Mucosa of rectum (tissue), 2 donors: ENCODE data around the gene UTP4.
A peak's percentile ranks its signal among the peaks of the same experiment; 100 is the strongest.

Experiments used
- H3K27ac ChIP-seq, 2 donors: one replicate each; pipeline ENCODE4 v1.7.0; 2013; ENCODE audit warnings: inconsistent platforms in 2 of 2, low read depth in 2 of 2, low read length in 2 of 2
- H3K27me3 ChIP-seq, 2 donors: one replicate each; pipeline ENCODE4 v1.7.0; 2013; ENCODE audit warnings: low read length in 2 of 2; ENCODE audit not compliant: control insufficient read depth in 2 of 2, insufficient read depth in 2 of 2
- H3K36me3 ChIP-seq, 2 donors: one replicate each; pipeline ENCODE4 v1.7.0; 2013; ENCODE audit warnings: low read length in 2 of 2; ENCODE audit not compliant: control insufficient read depth in 2 of 2, insufficient read depth in 2 of 2
- H3K4me1 ChIP-seq, 2 donors: one replicate each; pipeline ENCODE4 v1.7.0; 2013; ENCODE audit warnings: low read length in 2 of 2, mild to moderate bottlenecking in 1 of 2; ENCODE audit not compliant: control insufficient read depth in 2 of 2, insufficient read depth in 2 of 2
- H3K4me3 ChIP-seq, 2 donors: one replicate each; pipeline ENCODE4 v1.7.0; 2013; ENCODE audit warnings: low read length in 2 of 2
- H3K9ac ChIP-seq, 2 donors: one replicate each; pipeline ENCODE4 v1.7.0; 2013; ENCODE audit warnings: low read length in 2 of 2, low read depth in 1 of 2, mild to moderate bottlenecking in 1 of 2
- H3K9me3 ChIP-seq, 2 donors: one replicate each; pipeline ENCODE4 v1.7.0; 2013; ENCODE audit warnings: low read length in 2 of 2; ENCODE audit not compliant: control insufficient read depth in 2 of 2
- donor health status: healthy.
- donor health status: Normal muscosa, but diverticular disease.

The UTP4 gene

GRCh38 chr16:69169607-69170352 is 37.3 kb downstream of the UTP4 start:
- peaks cover 4 to 11% of the 10 kb centered on the region in 2 donors for H3K4me1 ChIP-seq
- H3K4me3 ChIP-seq, result no peak overlapping the region
- no peaks in the 10 kb centered on the region for H3K9me3 ChIP-seq
- no peaks in the 10 kb centered on the region for H3K27me3 ChIP-seq
- H3K36me3 ChIP-seq, result peaks cover 20 to 23% of the 10 kb centered on the region in 2 donors
- no peak overlapping the region for H3K9ac ChIP-seq
- no peak overlapping the region for H3K27ac ChIP-seq

- Histone ChIP-seq H3K9ac (no peak overlapping the region), H3K36me3 (peaks cover 9 to 16% of the 10 kb centered on the region in 2 donors), H3K9me3 (no peaks in the 10 kb centered on the region), H3K27me3 (no peaks in the 10 kb centered on the region), H3K4me3 (no peak overlapping the region), H3K27ac (peak overlapping the region; percentile 51 to 63), H3K4me1 (peaks cover 4 to 11% of the 10 kb centered on the region in 2 donors)
Measured at GRCh38 chr16:69171325-69172084, 39.1 kb downstream of the UTP4 start.

- Histone ChIP-seq H3K9ac (no peak overlapping the region), H3K4me1 (peaks cover 9 to 19% of the 10 kb centered on the region in 2 donors), H3K9me3 (no peaks in the 10 kb centered on the region), H3K4me3 (no peak overlapping the region), H3K27me3 (no peaks in the 10 kb centered on the region), H3K27ac (peak overlapping the region; percentile 21 to 52), H3K36me3 (no peaks in the 10 kb centered on the region)
Measured at GRCh38 chr16:69176033-69176800, 43.8 kb downstream of the UTP4 start.

GRCh38 chr16:69179328-69180010 is 47.0 kb downstream of the UTP4 start:
- Histone ChIP-seq H3K4me3 (no peak overlapping the region), H3K4me1 (peaks cover 14 to 17% of the 10 kb centered on the region in 2 donors), H3K27ac (peak overlapping the region; percentile 36 to 74), H3K9me3 (no peaks in the 10 kb centered on the region), H3K9ac (no peak overlapping the region), H3K36me3 (no peaks in the 10 kb centered on the region), H3K27me3 (no peaks in the 10 kb centered on the region)

- peak overlapping the region; percentile 36 to 74 for H3K27ac ChIP-seq
- H3K36me3 ChIP-seq, result no peaks in the 10 kb centered on the region
- H3K27me3 ChIP-seq, result no peaks in the 10 kb centered on the region
- H3K9me3 ChIP-seq, result no peaks in the 10 kb centered on the region
- H3K4me1 ChIP-seq, result peaks cover 14 to 15% of the 10 kb centered on the region in 2 donors
- no peak overlapping the region for H3K9ac ChIP-seq
- no peak overlapping the region for H3K4me3 ChIP-seq
Measured at GRCh38 chr16:69180011-69180338, 47.5 kb downstream of the UTP4 start.

- Histone ChIP-seq H3K4me1 (peaks cover 18 to 23% of the 10 kb centered on the region in 2 donors), H3K9ac (no peak overlapping the region), H3K9me3 (no peaks in the 10 kb centered on the region), H3K27ac (no peak overlapping the region), H3K27me3 (no peaks in the 10 kb centered on the region), H3K36me3 (no peaks in the 10 kb centered on the region), H3K4me3 (no peak overlapping the region)
Measured at GRCh38 chr16:69182730-69183416, 50.4 kb downstream of the UTP4 start.

GRCh38 chr16:69186642-69187445 is 54.4 kb downstream of the UTP4 start, which contains the start of gene SNTB2:
TSS of gene SNTB2 (plus strand) at chr16:69187164. CDS start at chr16:69187167, 3 bp downstream.
- Histone ChIP-seq H3K27ac (peak within 1 kb of the TSS; percentile 92 to 94), H3K9me3 (no peaks in the 10 kb centered on the region), H3K9ac (peak within 1 kb of the TSS; percentile 83 to 84), H3K4me1 (peaks cover 15 to 24% of the 10 kb centered on the region in 2 donors), H3K27me3 (no peaks in the 10 kb centered on the region), H3K4me3 (peak within 1 kb of the TSS; percentile 68 to 86), H3K36me3 (no peaks in the 10 kb centered on the region)

GRCh38 chr16:69187446-69188235 is 55.2 kb downstream of the UTP4 start:
- H3K9me3 ChIP-seq, result no peaks in the 10 kb centered on the region
- peaks cover 15 to 23% of the 10 kb centered on the region in 2 donors for H3K4me1 ChIP-seq
- H3K27ac ChIP-seq, result peak overlapping the region; percentile 92 to 94
- H3K27me3 ChIP-seq, result no peaks in the 10 kb centered on the region
- peak overlapping the region; percentile 79 to 84 for H3K9ac ChIP-seq
- no peaks in the 10 kb centered on the region for H3K36me3 ChIP-seq
- peak overlapping the region; percentile 68 to 86 for H3K4me3 ChIP-seq
